HepG2 (cell line): ENCODE measurements around the gene TMC8. TPM values are rescaled to one million over a fixed set of nuclear protein-coding genes. Genes with fewer than 3 reads are reported as not detected.

Source experiments
- BORCS8-MEF2B ChIP-seq: sonication (generic); formaldehyde crosslinking; IDR thresholded peaks from 2 replicates; pipeline ENCODE4 v1.8.0; 2022; ENCODE audit warnings: mild to moderate bottlenecking, missing genetic modification reagents
- CBX2 ChIP-seq, 2 experiments: fragments of 200-600 bp in 1 of 2; sonication (generic); formaldehyde crosslinking in 1 of 2; IDR thresholded peaks; 2 replicates each; pipeline versions ENCODE4 v1.7.0 to v1.8.1; 2018 to 2022; ENCODE audit warnings: low read depth in 2 of 2, low read length in 1 of 2, mild to moderate bottlenecking in 1 of 2, missing genetic modification reagents in 1 of 2
- EEA1 ChIP-seq: sonication (generic); formaldehyde crosslinking; IDR thresholded peaks from 2 replicates; pipeline ENCODE4 v1.5.1; 2020; ENCODE audit warnings: mild to moderate bottlenecking, missing genetic modification reagents, borderline replicate concordance
- FOSL2 ChIP-seq: sonication (generic); formaldehyde crosslinking; IDR thresholded peaks from 2 replicates; pipeline ENCODE4 v1.4.0; 2020; ENCODE audit warnings: missing genetic modification reagents
- KDM3A ChIP-seq: IDR thresholded peaks from 2 replicates; pipeline ENCODE4 v1.6.1; 2018; ENCODE audit warnings: low read depth, missing compliant biosample characterization
- MED1 ChIP-seq: sonication (generic); formaldehyde crosslinking; IDR thresholded peaks from 2 replicates; pipeline ENCODE4 v1.4.0; 2020; ENCODE audit warnings: missing genetic modification reagents
- PAXIP1 ChIP-seq: sonication (generic); formaldehyde crosslinking; conservative IDR thresholded peaks from 2 replicates; pipeline ENCODE4 v1.4.0; 2020; ENCODE audit warnings: mild to moderate bottlenecking, missing genetic modification reagents, moderate library complexity
- PCBP2 ChIP-seq: fragments of 200-400 bp; formaldehyde crosslinking; optimal IDR thresholded peaks from 2 replicates; pipeline ENCODE3; 2018; ENCODE audit warnings: low read length, low read depth; ENCODE audit not compliant: poor library complexity, severe bottlenecking
- RFXANK ChIP-seq: IDR thresholded peaks from 2 replicates; pipeline ENCODE4 v1.6.1; 2016
- SSRP1 ChIP-seq: IDR thresholded peaks from 2 replicates; pipeline ENCODE4 v1.6.1; 2016; ENCODE audit warnings: control low read depth
- ZBTB43 ChIP-seq: sonication (generic); formaldehyde crosslinking; conservative IDR thresholded peaks from 2 replicates; pipeline ENCODE4 v1.4.0; 2020; ENCODE audit warnings: missing genetic modification reagents
- ZBTB8A ChIP-seq: sonication (generic); formaldehyde crosslinking; IDR thresholded peaks from 2 replicates; pipeline ENCODE4 v1.4.0; 2020; ENCODE audit warnings: mild to moderate bottlenecking, low read depth, missing genetic modification reagents, borderline replicate concordance
- ZNF430 ChIP-seq: sonication (generic); formaldehyde crosslinking; IDR thresholded peaks from 2 replicates; pipeline ENCODE4 v1.9.0; 2021; ENCODE audit warnings: mild to moderate bottlenecking, missing genetic modification reagents
- ZNF501 ChIP-seq: sonication (generic); formaldehyde crosslinking; IDR thresholded peaks from 2 replicates; pipeline ENCODE4 v1.5.1; 2020; ENCODE audit warnings: mild to moderate bottlenecking, moderate library complexity, missing genetic modification reagents
- ZNF629 ChIP-seq: sonication (generic); formaldehyde crosslinking; conservative IDR thresholded peaks from 2 replicates; pipeline ENCODE4 v1.5.0; 2020; ENCODE audit warnings: missing genetic modification reagents
- polyA plus RNA-seq, 8 experiments: library from polyadenylated mRNA; depleted of rRNA in 3 of 8; stranded (reverse) in 7 of 8; unstranded in 1 of 8; fragments of >200 nt; fragmentation: Illumina TruSeq in 4 of 8; extraction: Trizol in 4 of 8; gene quantifications; 2 replicates each; pipeline versions ENCODE4 v1.2.1 to v1.2.3, GENCODE V29; 2011 to 2016; ENCODE audit warnings: low read depth in 4 of 8, missing spikeins in 1 of 8, mixed read lengths in 1 of 8; ENCODE audit not compliant: insufficient read depth in 1 of 8
- total RNA-seq, 5 experiments: library from RNA; depleted of rRNA; stranded (reverse); fragments of >200 nt; fragmentation: Illumina TruSeq; extraction: Trizol; gene quantifications; 2 replicates each; pipeline ENCODE4 v1.2.3, GENCODE V29; 2016; ENCODE audit warnings: low read depth in 1 of 5
- TF ChIP-seq, protein P1 (sequence below): sonication (generic); formaldehyde crosslinking; IDR thresholded peaks from 2 replicates; pipeline ENCODE4 v1.5.0; 2020; ENCODE audit warnings: mild to moderate bottlenecking, missing genetic modification reagents
- TF ChIP-seq, protein P2 (sequence below): sonication (generic); formaldehyde crosslinking; IDR thresholded peaks from 2 replicates; pipeline ENCODE4 v1.4.0; 2020; ENCODE audit warnings: missing genetic modification reagents, borderline replicate concordance

The TMC8 gene
- total and polyA plus RNA-seq, 2 of the 13 experiments (the other 11 are each of a cell fraction or from before 2014, with no cell fraction given): 0.53 to 7.8 TPM

DNA sequence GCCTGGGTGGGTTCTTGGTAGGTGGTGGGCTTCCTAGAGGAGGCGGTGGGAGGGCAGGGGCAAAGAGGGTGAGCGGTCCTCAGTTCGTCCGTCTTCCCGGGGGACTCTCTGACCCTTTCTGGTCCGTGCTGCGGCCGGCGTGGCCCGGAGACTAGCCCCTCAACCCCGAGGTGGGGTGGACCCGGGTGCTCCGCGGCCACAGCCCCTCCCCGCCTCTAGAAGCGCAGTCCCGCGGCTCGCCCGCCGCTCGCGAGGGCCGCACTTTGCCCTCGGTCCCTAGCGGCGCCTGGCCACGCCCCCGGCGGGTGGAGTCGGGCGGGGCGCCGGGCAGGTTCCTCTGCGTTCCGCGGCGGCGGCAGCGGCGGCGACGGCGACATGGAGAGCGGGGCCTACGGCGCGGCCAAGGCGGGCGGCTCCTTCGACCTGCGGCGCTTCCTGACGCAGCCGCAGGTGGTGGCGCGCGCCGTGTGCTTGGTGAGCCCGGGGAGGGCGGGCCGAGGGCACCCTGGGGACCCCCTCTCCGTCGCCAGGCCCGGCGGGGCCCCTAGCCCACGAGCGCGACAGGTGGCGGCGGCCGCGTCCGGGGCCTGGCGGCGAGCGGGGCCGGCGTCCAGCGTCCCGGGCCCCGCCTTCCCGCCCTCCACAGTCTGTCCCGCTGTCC lies 37.8 kb downstream of the TMC8 start, which contains the start of gene SYNGR2 (continued):
- TF ChIP-seq, protein P1, sequence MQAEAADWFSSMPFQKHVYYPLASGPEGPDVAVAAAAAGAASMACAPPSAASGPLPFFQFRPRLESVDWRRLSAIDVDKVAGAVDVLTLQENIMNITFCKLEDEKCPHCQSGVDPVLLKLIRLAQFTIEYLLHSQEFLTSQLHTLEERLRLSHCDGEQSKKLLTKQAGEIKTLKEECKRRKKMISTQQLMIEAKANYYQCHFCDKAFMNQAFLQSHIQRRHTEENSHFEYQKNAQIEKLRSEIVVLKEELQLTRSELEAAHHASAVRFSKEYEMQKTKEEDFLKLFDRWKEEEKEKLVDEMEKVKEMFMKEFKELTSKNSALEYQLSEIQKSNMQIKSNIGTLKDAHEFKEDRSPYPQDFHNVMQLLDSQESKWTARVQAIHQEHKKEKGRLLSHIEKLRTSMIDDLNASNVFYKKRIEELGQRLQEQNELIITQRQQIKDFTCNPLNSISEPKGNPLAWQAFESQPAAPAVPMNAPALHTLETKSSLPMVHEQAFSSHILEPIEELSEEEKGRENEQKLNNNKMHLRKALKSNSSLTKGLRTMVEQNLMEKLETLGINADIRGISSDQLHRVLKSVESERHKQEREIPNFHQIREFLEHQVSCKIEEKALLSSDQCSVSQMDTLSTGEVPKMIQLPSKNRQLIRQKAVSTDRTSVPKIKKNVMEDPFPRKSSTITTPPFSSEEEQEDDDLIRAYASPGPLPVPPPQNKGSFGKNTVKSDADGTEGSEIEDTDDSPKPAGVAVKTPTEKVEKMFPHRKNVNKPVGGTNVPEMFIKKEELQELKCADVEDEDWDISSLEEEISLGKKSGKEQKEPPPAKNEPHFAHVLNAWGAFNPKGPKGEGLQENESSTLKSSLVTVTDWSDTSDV (CRISPR knock-in tag): no peak
- TF ChIP-seq KDM3A (CRISPR knock-in tag) (no peak), ZNF629 (peak; percentile 40), PAXIP1 (CRISPR knock-in tag) (peak; percentile 65), MED1 (CRISPR knock-in tag) (peak; percentile 77), ZNF430 (CRISPR knock-in tag) (no peak; the same call in 1 of the 2 replicates), FOSL2 (CRISPR knock-in tag) (peak; percentile 25; the same call in 1 of the 2 replicates), ZBTB43 (CRISPR knock-in tag) (peak; percentile 78; the same call in 1 of the 2 replicates), RFXANK (CRISPR knock-in tag) (no peak), CBX2 (IDR thresholded peaks at IDR 0.05; ENCODE audit: low read depth, low read length) (no peak), CBX2 (CRISPR knock-in tag; IDR thresholded peaks at IDR 0.05; ENCODE audit: low read depth) (no peak), ZBTB8A (CRISPR knock-in tag) (no peak), EEA1 (no peak), BORCS8-MEF2B (CRISPR knock-in tag) (no peak; the same call in 1 of the 2 replicates), ZNF501 (CRISPR knock-in tag) (no peak; the same call in 1 of the 2 replicates), PCBP2 (no peak), SSRP1 (CRISPR knock-in tag) (no peak)
- TF ChIP-seq, protein P2, sequence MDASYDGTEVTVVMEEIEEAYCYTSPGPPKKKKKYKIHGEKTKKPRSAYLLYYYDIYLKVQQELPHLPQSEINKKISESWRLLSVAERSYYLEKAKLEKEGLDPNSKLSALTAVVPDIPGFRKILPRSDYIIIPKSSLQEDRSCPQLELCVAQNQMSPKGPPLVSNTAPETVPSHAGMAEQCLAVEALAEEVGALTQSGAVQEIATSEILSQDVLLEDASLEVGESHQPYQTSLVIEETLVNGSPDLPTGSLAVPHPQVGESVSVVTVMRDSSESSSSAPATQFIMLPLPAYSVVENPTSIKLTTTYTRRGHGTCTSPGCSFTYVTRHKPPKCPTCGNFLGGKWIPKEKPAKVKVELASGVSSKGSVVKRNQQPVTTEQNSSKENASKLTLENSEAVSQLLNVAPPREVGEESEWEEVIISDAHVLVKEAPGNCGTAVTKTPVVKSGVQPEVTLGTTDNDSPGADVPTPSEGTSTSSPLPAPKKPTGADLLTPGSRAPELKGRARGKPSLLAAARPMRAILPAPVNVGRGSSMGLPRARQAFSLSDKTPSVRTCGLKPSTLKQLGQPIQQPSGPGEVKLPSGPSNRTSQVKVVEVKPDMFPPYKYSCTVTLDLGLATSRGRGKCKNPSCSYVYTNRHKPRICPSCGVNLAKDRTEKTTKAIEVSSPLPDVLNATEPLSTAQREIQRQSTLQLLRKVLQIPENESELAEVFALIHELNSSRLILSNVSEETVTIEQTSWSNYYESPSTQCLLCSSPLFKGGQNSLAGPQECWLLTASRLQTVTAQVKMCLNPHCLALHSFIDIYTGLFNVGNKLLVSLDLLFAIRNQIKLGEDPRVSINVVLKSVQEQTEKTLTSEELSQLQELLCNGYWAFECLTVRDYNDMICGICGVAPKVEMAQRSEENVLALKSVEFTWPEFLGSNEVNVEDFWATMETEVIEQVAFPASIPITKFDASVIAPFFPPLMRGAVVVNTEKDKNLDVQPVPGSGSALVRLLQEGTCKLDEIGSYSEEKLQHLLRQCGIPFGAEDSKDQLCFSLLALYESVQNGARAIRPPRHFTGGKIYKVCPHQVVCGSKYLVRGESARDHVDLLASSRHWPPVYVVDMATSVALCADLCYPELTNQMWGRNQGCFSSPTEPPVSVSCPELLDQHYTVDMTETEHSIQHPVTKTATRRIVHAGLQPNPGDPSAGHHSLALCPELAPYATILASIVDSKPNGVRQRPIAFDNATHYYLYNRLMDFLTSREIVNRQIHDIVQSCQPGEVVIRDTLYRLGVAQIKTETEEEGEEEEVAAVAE (CRISPR knock-in tag): peak; percentile 62; the same call in 1 of the 2 replicates
